GM10266 (cell line): ENCODE measurements around the gene PCSK2.

Source experiments
- DNase-seq: peaks from one replicate; pipeline ENCODE4 v3.0.0; 2012; ENCODE audit errors: extremely low spot score
- TF ChIP-seq, protein P1 (sequence below): IDR thresholded peaks from 2 replicates; pipeline ENCODE4 v1.5.1; 2012; ENCODE audit warnings: mild to moderate bottlenecking, low read depth; ENCODE audit not compliant: control insufficient read depth, insufficient read depth; ENCODE audit errors: missing control alignments

The PCSK2 gene

DNA sequence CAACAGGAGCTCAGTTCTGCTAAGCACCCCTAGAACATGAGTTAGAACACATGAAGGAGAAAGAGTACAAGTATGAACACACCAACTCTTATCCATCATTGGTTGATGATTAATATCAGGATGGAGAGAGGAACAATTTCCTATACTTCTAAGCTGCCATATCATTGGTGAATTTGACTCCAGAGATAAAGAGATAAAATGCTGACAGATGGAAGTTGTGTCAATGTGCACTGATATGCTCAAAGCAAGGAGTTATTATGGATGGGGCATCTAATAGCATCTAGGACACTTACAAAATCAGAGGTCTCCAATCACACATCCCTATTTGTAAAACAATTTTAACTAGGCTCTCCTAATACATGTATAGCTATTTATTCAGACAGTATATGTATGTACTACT is 159.0 kb downstream of the PCSK2 start:
- no peak for DNase-seq
- TF ChIP-seq, protein P1, sequence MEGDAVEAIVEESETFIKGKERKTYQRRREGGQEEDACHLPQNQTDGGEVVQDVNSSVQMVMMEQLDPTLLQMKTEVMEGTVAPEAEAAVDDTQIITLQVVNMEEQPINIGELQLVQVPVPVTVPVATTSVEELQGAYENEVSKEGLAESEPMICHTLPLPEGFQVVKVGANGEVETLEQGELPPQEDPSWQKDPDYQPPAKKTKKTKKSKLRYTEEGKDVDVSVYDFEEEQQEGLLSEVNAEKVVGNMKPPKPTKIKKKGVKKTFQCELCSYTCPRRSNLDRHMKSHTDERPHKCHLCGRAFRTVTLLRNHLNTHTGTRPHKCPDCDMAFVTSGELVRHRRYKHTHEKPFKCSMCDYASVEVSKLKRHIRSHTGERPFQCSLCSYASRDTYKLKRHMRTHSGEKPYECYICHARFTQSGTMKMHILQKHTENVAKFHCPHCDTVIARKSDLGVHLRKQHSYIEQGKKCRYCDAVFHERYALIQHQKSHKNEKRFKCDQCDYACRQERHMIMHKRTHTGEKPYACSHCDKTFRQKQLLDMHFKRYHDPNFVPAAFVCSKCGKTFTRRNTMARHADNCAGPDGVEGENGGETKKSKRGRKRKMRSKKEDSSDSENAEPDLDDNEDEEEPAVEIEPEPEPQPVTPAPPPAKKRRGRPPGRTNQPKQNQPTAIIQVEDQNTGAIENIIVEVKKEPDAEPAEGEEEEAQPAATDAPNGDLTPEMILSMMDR: no peak

DNA sequence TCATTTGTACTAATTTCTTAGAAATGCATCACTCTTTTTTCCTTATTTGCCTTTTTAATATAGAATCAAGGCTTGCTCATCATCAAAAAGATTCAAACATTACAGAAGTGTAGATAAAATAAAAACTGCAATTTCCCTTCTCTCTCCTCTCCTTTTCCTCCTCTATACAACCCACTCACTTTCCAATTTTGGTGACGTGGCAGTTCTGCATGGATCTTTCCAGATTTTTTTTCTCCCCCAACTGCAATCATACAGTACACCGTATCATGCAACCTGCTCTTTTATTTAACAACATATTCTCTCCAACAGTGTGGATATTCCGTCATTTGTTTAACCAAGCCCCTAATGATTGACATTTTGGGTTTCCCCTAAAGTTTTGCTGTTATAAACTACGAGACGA is 163.8 kb downstream of the PCSK2 start:
- TF ChIP-seq, protein P1: no peak
- DNase-seq: no peak

DNA sequence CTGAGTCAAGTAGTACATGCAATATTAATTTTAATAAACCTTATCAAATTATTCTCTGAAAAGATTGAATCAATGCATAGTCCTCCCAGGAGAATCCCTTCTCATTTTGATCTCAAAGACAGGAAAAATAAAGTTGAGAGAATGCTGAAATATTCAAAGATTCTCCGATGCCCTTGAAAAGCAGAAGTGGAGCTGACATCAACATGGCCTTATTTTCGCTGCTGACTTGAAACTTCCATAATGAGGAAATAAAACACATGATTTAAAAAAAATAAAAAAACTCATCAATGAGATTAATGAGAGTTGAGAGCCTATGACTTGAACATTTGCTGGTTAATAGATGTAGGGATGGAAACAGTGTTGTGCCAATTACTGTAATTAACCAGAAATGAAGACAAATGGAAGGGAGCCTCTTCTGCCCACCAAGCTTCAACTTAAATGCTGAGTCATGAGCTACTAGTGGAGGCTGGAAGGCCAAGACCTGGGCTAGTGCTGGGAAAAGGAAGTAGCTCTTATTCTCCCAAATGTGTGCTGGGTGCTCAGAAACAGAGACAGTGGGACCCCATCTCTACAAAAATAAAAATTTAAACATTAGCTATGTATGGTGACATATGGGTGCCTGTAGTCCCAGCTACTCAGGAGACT is 164.4 kb downstream of the PCSK2 start:
- TF ChIP-seq, protein P1: no peak
- DNase-seq: no peak

DNA sequence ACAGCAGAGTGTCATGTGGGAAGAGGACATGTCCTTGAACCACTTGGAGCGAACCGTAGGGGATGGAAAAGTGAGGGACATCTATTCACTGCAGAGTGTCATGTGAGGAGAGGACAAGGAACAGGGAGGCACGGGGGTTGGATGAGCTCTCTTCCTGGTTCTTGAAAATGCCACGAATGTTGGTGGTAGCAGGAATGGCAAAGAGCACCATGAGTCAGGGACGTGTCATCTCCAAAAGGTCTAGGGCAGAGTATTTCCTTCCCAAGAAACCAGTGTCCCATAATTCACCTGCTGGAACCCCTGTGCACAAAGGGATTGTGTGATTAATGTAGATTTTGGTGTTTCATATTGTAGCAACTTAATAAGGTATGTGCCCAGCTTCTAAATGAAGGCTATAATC is 167.6 kb downstream of the PCSK2 start:
- DNase-seq: no peak
- TF ChIP-seq, protein P1: no peak

DNA sequence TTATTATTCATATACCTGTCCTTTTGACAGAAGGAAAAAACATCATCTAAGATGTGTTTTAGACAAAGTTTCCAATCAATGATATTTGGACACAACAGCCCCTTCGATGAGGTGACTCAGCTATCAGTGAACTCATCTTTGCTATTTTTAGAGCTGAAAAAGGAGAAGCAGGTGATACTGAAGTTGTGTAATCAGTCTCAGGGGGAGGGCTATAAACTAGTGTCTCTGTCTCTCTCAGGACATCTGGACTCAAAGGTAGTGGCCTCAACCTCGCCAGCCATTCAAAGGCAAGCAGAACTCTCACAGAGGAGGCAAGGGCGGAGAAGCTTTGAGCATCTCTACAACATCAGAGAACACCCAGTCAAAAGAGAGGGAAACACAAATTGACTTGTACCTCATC is 168.9 kb downstream of the PCSK2 start:
- no peak for DNase-seq
- TF ChIP-seq, protein P1: no peak

DNA sequence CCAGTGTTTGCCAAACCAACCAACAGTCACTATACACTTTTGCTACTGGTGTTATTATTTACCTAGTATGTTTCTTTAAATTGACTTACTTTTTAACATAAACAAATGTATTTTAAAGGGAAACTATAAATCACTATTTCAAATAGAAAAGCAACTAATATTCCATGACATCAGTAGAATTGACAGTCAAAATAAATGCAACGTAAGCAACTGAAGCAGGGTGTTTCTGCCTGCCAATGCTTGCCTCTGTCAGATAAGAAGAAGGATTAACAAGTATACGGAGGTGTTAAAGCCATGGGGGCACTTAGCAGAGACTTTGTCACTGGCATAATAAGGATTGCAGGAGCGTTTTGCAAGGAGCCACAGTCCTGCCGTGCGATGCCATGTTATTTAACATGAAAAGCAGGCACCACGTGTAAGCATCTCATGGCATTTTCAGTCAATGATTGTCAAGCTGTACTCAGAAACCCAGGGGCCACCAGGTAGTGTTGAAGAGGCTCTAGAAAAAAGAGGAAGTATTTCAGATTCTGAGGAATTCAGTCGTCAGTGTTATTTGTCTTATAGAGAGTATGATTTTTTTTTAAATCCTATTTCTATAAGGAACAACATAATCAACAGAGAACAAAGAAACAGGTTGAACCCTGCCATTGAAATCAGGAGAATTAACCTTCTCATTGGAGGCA is 172.6 kb downstream of the PCSK2 start:
- no peak for DNase-seq
- TF ChIP-seq, protein P1: no peak

DNA sequence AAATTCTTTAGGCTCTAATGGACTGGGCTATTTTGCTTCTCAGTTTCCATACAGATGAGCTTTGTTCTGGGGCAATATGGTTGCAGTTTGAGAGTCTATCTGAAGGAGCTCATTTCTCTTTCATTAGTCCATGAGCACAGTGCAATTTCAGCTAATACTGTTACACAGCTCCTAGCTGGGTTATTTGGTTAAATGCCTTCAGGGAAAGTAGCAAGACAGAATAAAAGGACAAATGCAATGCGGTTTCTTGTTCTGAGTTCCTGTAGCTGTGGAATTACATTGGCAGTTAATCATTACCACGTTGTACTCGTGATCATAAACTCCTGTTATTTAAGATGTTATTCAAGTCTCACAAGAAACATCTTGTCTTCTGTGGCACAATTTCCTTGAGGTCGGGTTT is 176.6 kb downstream of the PCSK2 start:
- TF ChIP-seq, protein P1: no peak
- DNase-seq: no peak
